Measurements from ENCODE around the gene NID1. TPM values are rescaled to one million over a fixed set of nuclear protein-coding genes. Genes with fewer than 3 reads are reported as not detected.

Gene NID1
- total RNA-seq, 4 donors from 2014 or later, result 27.9 to 48.4 (median 32.3) TPM

- 19% methylated on average over 13 of the region's 13 CpGs for WGBS
- TF ChIP-seq EP300 (IDR thresholded peaks at IDR 0.05) (no peak), POLR2AphosphoS5 (IDR thresholded peaks at IDR 0.05) (no peak), CTCF (IDR thresholded peaks at IDR 0.05) (peak; percentile 72 to 83), POLR2A (IDR thresholded peaks at IDR 0.05) (no peak)
- Histone ChIP-seq H3K36me3 (no peaks in the 10 kb centered on the region), H3K9me3 (no peaks in the 10 kb centered on the region), H3K27ac (no peak overlapping the region), H3K4me1 (peaks cover 12% of the 10 kb centered on the region), H3K27me3 (peaks cover 7% of the 10 kb centered on the region), H3K4me3 (no peak overlapping the region)
- DNase-seq (ENCODE audit: low spot score in 2 of 2), result no peak
Measured at GRCh38 chr1:236103646-236104218, 38.8 kb upstream of the NID1 start.

DNA sequence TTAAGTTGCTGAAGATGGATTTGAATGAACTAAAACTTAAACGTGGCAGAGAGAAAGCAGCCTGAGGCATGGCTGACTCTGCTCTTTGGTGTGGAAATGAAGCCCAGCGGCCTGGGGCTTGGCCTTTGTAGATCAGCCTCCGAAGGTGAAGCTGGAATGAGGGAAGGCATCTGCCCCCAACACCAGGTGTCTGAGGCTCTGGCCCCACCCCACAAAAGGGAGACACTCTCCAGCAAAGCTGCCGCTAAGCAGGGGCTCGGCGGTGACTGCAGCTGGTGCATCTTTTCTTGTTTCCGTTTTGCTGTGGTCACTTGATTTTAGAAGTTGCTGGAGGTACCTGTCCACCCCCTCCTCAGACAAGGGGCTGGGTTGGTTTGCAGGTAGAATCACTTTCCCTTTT is 38.2 kb upstream of the NID1 start:
- 16% methylated on average over 7 of the region's 7 CpGs for WGBS
- Histone ChIP-seq H3K36me3 (no peaks in the 10 kb centered on the region), H3K4me3 (no peak overlapping the region), H3K27ac (no peak overlapping the region), H3K27me3 (peaks cover 7% of the 10 kb centered on the region), H3K4me1 (peaks cover 12% of the 10 kb centered on the region), H3K9me3 (no peaks in the 10 kb centered on the region)
- TF ChIP-seq CTCF (IDR thresholded peaks at IDR 0.05) (no peak), POLR2AphosphoS5 (IDR thresholded peaks at IDR 0.05) (no peak), POLR2A (IDR thresholded peaks at IDR 0.05) (no peak), EP300 (IDR thresholded peaks at IDR 0.05) (no peak)
- no peak for DNase-seq (ENCODE audit: low spot score in 2 of 2)

- no peak for DNase-seq (ENCODE audit: low spot score in 2 of 2)
- TF ChIP-seq POLR2A (IDR thresholded peaks at IDR 0.05) (no peak), POLR2AphosphoS5 (IDR thresholded peaks at IDR 0.05) (no peak), EP300 (IDR thresholded peaks at IDR 0.05) (no peak), CTCF (IDR thresholded peaks at IDR 0.05) (no peak)
- 62% methylated on average over 11 of the region's 11 CpGs for WGBS
- H3K27ac ChIP-seq, result no peak overlapping the region
- no peaks in the 10 kb centered on the region for H3K9me3 ChIP-seq
- H3K27me3 ChIP-seq, result peaks cover 7% of the 10 kb centered on the region
- H3K4me3 ChIP-seq, result no peak overlapping the region
- H3K36me3 ChIP-seq, result no peaks in the 10 kb centered on the region
- peaks cover 12% of the 10 kb centered on the region for H3K4me1 ChIP-seq
Measured at GRCh38 chr1:236102611-236103010, 37.7 kb upstream of the NID1 start.

- Histone ChIP-seq H3K4me1 (peaks cover 12% of the 10 kb centered on the region), H3K9me3 (peaks cover 4% of the 10 kb centered on the region), H3K36me3 (no peaks in the 10 kb centered on the region), H3K27me3 (peaks cover 7% of the 10 kb centered on the region), H3K4me3 (no peak overlapping the region), H3K27ac (no peak overlapping the region)
- no peak for DNase-seq (ENCODE audit: low spot score in 2 of 2)
- WGBS, result 81% methylated on average over 10 of the region's 10 CpGs
- no peak for TF ChIP-seq EP300 (IDR thresholded peaks at IDR 0.05)
- no peak for TF ChIP-seq POLR2A (IDR thresholded peaks at IDR 0.05)
- no peak for TF ChIP-seq CTCF (IDR thresholded peaks at IDR 0.05)
- TF ChIP-seq POLR2AphosphoS5 (IDR thresholded peaks at IDR 0.05), result no peak
Measured at GRCh38 chr1:236101233-236102200, 36.6 kb upstream of the NID1 start.

GRCh38 chr1:236100799-236101198 is 35.9 kb upstream of the NID1 start:
- 90% methylated on average over 15 of the region's 15 CpGs for WGBS
- H3K27ac ChIP-seq, result no peak overlapping the region
- H3K4me1 ChIP-seq, result peaks cover 12% of the 10 kb centered on the region
- no peak for TF ChIP-seq CTCF (IDR thresholded peaks at IDR 0.05)
- TF ChIP-seq POLR2A (IDR thresholded peaks at IDR 0.05), result no peak
- TF ChIP-seq EP300 (IDR thresholded peaks at IDR 0.05), result no peak
- no peak for TF ChIP-seq POLR2AphosphoS5 (IDR thresholded peaks at IDR 0.05)
- no peaks in the 10 kb centered on the region for H3K36me3 ChIP-seq
- H3K27me3 ChIP-seq, result peaks cover 7% of the 10 kb centered on the region
- no peak for DNase-seq (ENCODE audit: low spot score in 2 of 2)
- no peak overlapping the region for H3K4me3 ChIP-seq
- H3K9me3 ChIP-seq, result peaks cover 4% of the 10 kb centered on the region

All from suprapubic skin (tissue), 4 donors.